Measurements from ENCODE around the gene RNF182.

GRCh38 chr6:14015964-14016363 lies 91.2 kb downstream of the RNF182 start:
- TF ChIP-seq NFIC (IDR thresholded peaks at IDR 0.05) (no peak), RAD21 (IDR thresholded peaks at IDR 0.05; ENCODE audit: low read depth) (no peak)
